Measurements from ENCODE around the gene MTX1. TPM values are rescaled to one million over a fixed set of nuclear protein-coding genes. Genes with fewer than 3 reads are reported as not detected.
"Not testable (repeated sequence)": the region's sequence is repeated elsewhere in the genome, so short reads cannot be mapped to it uniquely, and the experiment has no call there.

Gene MTX1
- total RNA-seq, 1 experiment from 2014 or later, result 69.1 TPM

GRCh38 chr1:155163785-155164184 is 44.7 kb upstream of the MTX1 start:
- ATAC-seq; H2AFZ ChIP-seq (ENCODE audit: low read depth, low read length, poor library complexity, severe bottlenecking); H3K79me2 ChIP-seq (ENCODE audit: insufficient read depth, low read length); H3K27me3 ChIP-seq (ENCODE audit: insufficient read depth, low read length); H3K9me2 ChIP-seq (ENCODE audit: insufficient read depth); H3K4me2 ChIP-seq (ENCODE audit: low read length); H3K9me3 ChIP-seq (ENCODE audit: control insufficient read depth in 1 of 2, insufficient read depth in 1 of 2, low read depth in 1 of 2, low read length in 2 of 2); H3K27ac ChIP-seq (ENCODE audit: low read depth, low read length); intact Hi-C loops (cut with micrococcal nuclease); DNase-seq (ENCODE audit: low read depth, low spot score); POLR2A ChIA-PET; H3K36me3 ChIP-seq (ENCODE audit: control insufficient read depth in 1 of 2, insufficient read depth in 2 of 2, low read length in 2 of 2); BruUV-seq (replicated peaks); H3K9ac ChIP-seq (ENCODE audit: low read length); H4K20me1 ChIP-seq (ENCODE audit: insufficient read depth); H3K4me3 ChIP-seq (replicated peaks in 1 of 2; ENCODE audit: low read depth in 1 of 2, low read length in 2 of 2); RAD21 ChIA-PET (ENCODE audit: low non-redundant PET in 1 of 2, low total read pairs in 2 of 2, uncharacterized antibody in 2 of 2, unreplicated experiment in 2 of 2): not testable (repeated sequence)
- peaks cover 2 to 11% of the 10 kb centered on the region in 2 experiments; a peak in 1 of 4 replicates for H3K4me1 ChIP-seq (ENCODE audit: control insufficient read depth in 1 of 2, insufficient read depth in 2 of 2, low read length in 2 of 2)
- CTCF ChIA-PET, result interaction anchor here (1.2 to 1.3 kb wide), 2 partner anchors 9 to 79 kb away, joined by 3 to 4 read pairs; partner anchors contain the start of gene KRTCAP2

GRCh38 chr1:155164625-155165024 is 43.9 kb upstream of the MTX1 start:
- H2AFZ ChIP-seq (ENCODE audit: low read depth, low read length, poor library complexity, severe bottlenecking); H4K20me1 ChIP-seq (ENCODE audit: insufficient read depth); H3K27ac ChIP-seq (ENCODE audit: low read depth, low read length); H3K27me3 ChIP-seq (ENCODE audit: insufficient read depth, low read length); DNase-seq (ENCODE audit: low read depth, low spot score); ATAC-seq; H3K9me3 ChIP-seq (ENCODE audit: control insufficient read depth in 1 of 2, insufficient read depth in 1 of 2, low read depth in 1 of 2, low read length in 2 of 2); BruUV-seq (replicated peaks); H3K79me2 ChIP-seq (ENCODE audit: insufficient read depth, low read length); H3K9ac ChIP-seq (ENCODE audit: low read length); POLR2A ChIA-PET; H3K36me3 ChIP-seq (ENCODE audit: control insufficient read depth in 1 of 2, insufficient read depth in 2 of 2, low read length in 2 of 2); H3K4me2 ChIP-seq (ENCODE audit: low read length); RAD21 ChIA-PET (ENCODE audit: low non-redundant PET in 1 of 2, low total read pairs in 2 of 2, uncharacterized antibody in 2 of 2, unreplicated experiment in 2 of 2); H3K9me2 ChIP-seq (ENCODE audit: insufficient read depth); H3K4me3 ChIP-seq (replicated peaks in 1 of 2; ENCODE audit: low read depth in 1 of 2, low read length in 2 of 2): not testable (repeated sequence)
- CTCF ChIA-PET, result interaction anchor here (1.2 to 1.3 kb wide), 2 partner anchors 8 to 79 kb away, joined by 3 to 4 read pairs; partner anchors contain the start of gene KRTCAP2
- intact Hi-C loops (cut with micrococcal nuclease), result loop anchor here (5.0 kb wide), 1 partner anchor 52 kb away; no protein-coding TSS in a partner anchor
- peaks cover 2 to 11% of the 10 kb centered on the region in 2 experiments; a peak in 1 of 4 replicates for H3K4me1 ChIP-seq (ENCODE audit: control insufficient read depth in 1 of 2, insufficient read depth in 2 of 2, low read length in 2 of 2)

- Histone ChIP-seq H3K27ac (ENCODE audit: low read depth, low read length) (no peak overlapping the region), H3K4me3 (replicated peaks in 1 of 2; ENCODE audit: low read depth in 1 of 2, low read length in 2 of 2) (no peak overlapping the region), H3K36me3 (ENCODE audit: control insufficient read depth in 1 of 2, insufficient read depth in 2 of 2, low read length in 2 of 2) (peaks cover 2 to 7% of the 10 kb centered on the region in 2 experiments; a peak in 3 of 4 replicates), H3K9me3 (ENCODE audit: control insufficient read depth in 1 of 2, insufficient read depth in 1 of 2, low read depth in 1 of 2, low read length in 2 of 2) (no peaks in the 10 kb centered on the region), H2AFZ (ENCODE audit: low read depth, low read length, poor library complexity, severe bottlenecking) (no peak overlapping the region), H3K79me2 (ENCODE audit: insufficient read depth, low read length) (peaks cover 5% of the 10 kb centered on the region; the same call in 1 of the 2 replicates), H3K9ac (ENCODE audit: low read length) (no peak overlapping the region), H3K27me3 (ENCODE audit: insufficient read depth, low read length) (no peaks in the 10 kb centered on the region), H3K9me2 (ENCODE audit: insufficient read depth) (no peaks in the 10 kb centered on the region), H3K4me1 (ENCODE audit: control insufficient read depth in 1 of 2, insufficient read depth in 2 of 2, low read length in 2 of 2) (peaks cover 2 to 11% of the 10 kb centered on the region in 2 experiments; a peak in 1 of 4 replicates), H3K4me2 (ENCODE audit: low read length) (no peak overlapping the region), H4K20me1 (ENCODE audit: insufficient read depth) (no peaks in the 10 kb centered on the region)
- ChIA-PET CTCF (interaction anchor here (1.2 to 3.1 kb wide), 3 partner anchors 71 to 121 kb away, joined by 3 to 163 read pairs (median 14); no protein-coding TSS in a partner anchor), POLR2A (no interaction called here), RAD21 (ENCODE audit: low non-redundant PET in 1 of 2, low total read pairs in 2 of 2, uncharacterized antibody in 2 of 2, unreplicated experiment in 2 of 2) (no interaction called here)
- TF ChIP-seq ZFX (IDR thresholded peaks at IDR 0.05) (no peak), ZNF274 (IDR thresholded peaks at IDR 0.05; ENCODE audit: low read depth, low read length) (no peak), JUND (IDR thresholded peaks at IDR 0.05) (no peak), CTCF (IDR thresholded peaks at IDR 0.05 in 2 of 3, conservative IDR thresholded peaks at IDR 0.05 in 1 of 3; ENCODE audit: borderline replicate concordance in 1 of 3, insufficient read depth in 1 of 3, low read depth in 2 of 3, low read length in 2 of 3) (no peak), EZH2phosphoT487 (IDR thresholded peaks at IDR 0.05; ENCODE audit: borderline replicate concordance) (no peak), ATF3 (IDR thresholded peaks at IDR 0.05) (no peak), CEBPB (IDR thresholded peaks at IDR 0.05; ENCODE audit: low read depth) (no peak), MAX (IDR thresholded peaks at IDR 0.05) (no peak), SP1 (IDR thresholded peaks at IDR 0.05; ENCODE audit: low read depth) (no peak), SRF (IDR thresholded peaks at IDR 0.05; ENCODE audit: low read depth) (no peak), CBX3 (IDR thresholded peaks at IDR 0.05; ENCODE audit: low read depth) (no peak)
- BruUV-seq (replicated peaks), result no TSS peak
- ATAC-seq, result no peak
- intact Hi-C loops (cut with micrococcal nuclease), result loop anchor here (2.0 to 5.0 kb wide), 2 partner anchors 31 to 54 kb away; partner anchors contain the start of gene SLC50A1
- DNase-seq (ENCODE audit: low read depth, low spot score), result no peak
Observed at GRCh38 chr1:155166051-155166470, 42.4 kb upstream of the MTX1 start.
